H1 (cell line): ENCODE measurements around the gene IL3. TPM values are rescaled to one million over a fixed set of nuclear protein-coding genes. Genes with fewer than 3 reads are reported as not detected.

ENCODE experiments used
- HDAC2 ChIP-seq, 2 experiments: fragments of 300-600 bp in 1 of 2; sonication (generic) in 1 of 2; IDR thresholded peaks; 2 replicates each; pipeline ENCODE4 v1.6.1; 2011 to 2012; ENCODE audit warnings: low read depth in 2 of 2, low read length in 2 of 2, mild to moderate bottlenecking in 2 of 2, moderate library complexity in 2 of 2, borderline replicate concordance in 1 of 2, inconsistent platforms in 1 of 2
- NRF1 ChIP-seq: IDR thresholded peaks from 2 replicates; pipeline ENCODE4 v1.6.1; 2011; ENCODE audit warnings: mild to moderate bottlenecking, low read depth, low read length, improper control_type of control experiment
- RNF2 ChIP-seq: fragments of 200-900, 300-1000 bp; sonication (generic); IDR thresholded peaks from 2 replicates; pipeline ENCODE4 v1.7.1; 2016; ENCODE audit warnings: borderline replicate concordance, low read depth, mild to moderate bottlenecking, antibody characterized with exemption, low read length; ENCODE audit not compliant: poor library complexity, severe bottlenecking; ENCODE audit errors: missing control alignments
- SRF ChIP-seq: IDR thresholded peaks from 2 replicates; pipeline ENCODE4 v1.6.1; 2011; ENCODE audit warnings: mild to moderate bottlenecking, low read depth, low read length, moderate library complexity
- ZNF274 ChIP-seq: IDR thresholded peaks from 2 replicates; pipeline ENCODE4 v1.7.0; 2012; ENCODE audit warnings: low read length, borderline replicate concordance; ENCODE audit errors: extremely low read depth
- polyA plus RNA-seq, 7 experiments: library from polyadenylated mRNA; depleted of rRNA in 3 of 7; stranded (reverse) in 5 of 7; unstranded in 2 of 7; fragments of >200 nt in 5 of 7; fragments of 200-250 nt in 2 of 7; gene quantifications; 1 replicate in 5 of 7; 2 replicates in 1 of 7; 4 replicates in 1 of 7; pipeline versions ENCODE4 v1.2.1 to v1.2.3, GENCODE V29; 2011 to 2013; ENCODE audit warnings: missing spikeins in 2 of 7, mixed read lengths in 2 of 7
- total RNA-seq: library from RNA; stranded (reverse); fragmentation: NEBNext Ultra II Directional; extraction: Animal tissue kit (Norgen Biotek cat#: 25700); gene quantifications from 2 replicates; pipeline ENCODE4 v1.2.1, GENCODE V29; 2021
- TF ChIP-seq, protein P1 (sequence below): IDR thresholded peaks from 2 replicates; pipeline ENCODE4 v1.6.1; 2012; ENCODE audit warnings: low read length, inconsistent platforms
- TF ChIP-seq, protein P2 (sequence below), 3 experiments: IDR thresholded peaks; 1 replicate in 2 of 3; 2 replicates in 1 of 3; pipeline versions ENCODE4 v1.5.1 to v1.6.1; 2011; ENCODE audit warnings: low read length in 3 of 3, mild to moderate bottlenecking in 3 of 3, inconsistent platforms in 2 of 3, low read depth in 1 of 3, moderate library complexity in 1 of 3; ENCODE audit not compliant: insufficient read depth in 1 of 3; ENCODE audit errors: control extremely low read depth in 1 of 3

IL3 gene
- total and polyA plus RNA-seq, 2 of the 8 experiments (the other 6 are each of a cell fraction or from before 2014, with no cell fraction given): not detected

DNA sequence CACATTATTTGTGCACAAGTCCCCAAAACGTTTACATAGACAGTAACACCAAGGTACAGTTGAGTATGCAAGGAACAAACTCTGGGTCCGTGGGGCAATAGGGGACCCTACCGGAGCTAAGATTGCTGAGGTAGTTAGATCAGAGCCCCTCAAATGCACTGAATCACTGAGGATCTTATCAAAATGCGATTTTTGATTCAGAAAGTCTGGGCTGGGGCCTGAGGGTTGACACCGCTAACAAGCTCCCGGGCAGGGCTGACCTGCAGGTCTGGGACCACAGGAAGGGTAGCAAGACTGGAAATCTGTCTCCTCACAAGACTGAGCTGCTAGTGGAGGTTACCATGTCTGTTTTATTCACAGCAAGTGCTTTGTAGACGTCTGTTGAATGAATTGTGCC, 1.8 kb upstream of the IL3 start (continued):
- TF ChIP-seq SRF (no peak), ZNF274 (no peak), NRF1 (no peak), HDAC2 (IDR thresholded peaks at IDR 0.05; ENCODE audit: borderline replicate concordance in 1 of 2, low read depth in 2 of 2, low read length in 2 of 2) (no peak), RNF2 (no peak)
- TF ChIP-seq, protein P1, sequence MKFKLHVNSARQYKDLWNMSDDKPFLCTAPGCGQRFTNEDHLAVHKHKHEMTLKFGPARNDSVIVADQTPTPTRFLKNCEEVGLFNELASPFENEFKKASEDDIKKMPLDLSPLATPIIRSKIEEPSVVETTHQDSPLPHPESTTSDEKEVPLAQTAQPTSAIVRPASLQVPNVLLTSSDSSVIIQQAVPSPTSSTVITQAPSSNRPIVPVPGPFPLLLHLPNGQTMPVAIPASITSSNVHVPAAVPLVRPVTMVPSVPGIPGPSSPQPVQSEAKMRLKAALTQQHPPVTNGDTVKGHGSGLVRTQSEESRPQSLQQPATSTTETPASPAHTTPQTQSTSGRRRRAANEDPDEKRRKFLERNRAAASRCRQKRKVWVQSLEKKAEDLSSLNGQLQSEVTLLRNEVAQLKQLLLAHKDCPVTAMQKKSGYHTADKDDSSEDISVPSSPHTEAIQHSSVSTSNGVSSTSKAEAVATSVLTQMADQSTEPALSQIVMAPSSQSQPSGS: no peak
- TF ChIP-seq, protein P2, sequence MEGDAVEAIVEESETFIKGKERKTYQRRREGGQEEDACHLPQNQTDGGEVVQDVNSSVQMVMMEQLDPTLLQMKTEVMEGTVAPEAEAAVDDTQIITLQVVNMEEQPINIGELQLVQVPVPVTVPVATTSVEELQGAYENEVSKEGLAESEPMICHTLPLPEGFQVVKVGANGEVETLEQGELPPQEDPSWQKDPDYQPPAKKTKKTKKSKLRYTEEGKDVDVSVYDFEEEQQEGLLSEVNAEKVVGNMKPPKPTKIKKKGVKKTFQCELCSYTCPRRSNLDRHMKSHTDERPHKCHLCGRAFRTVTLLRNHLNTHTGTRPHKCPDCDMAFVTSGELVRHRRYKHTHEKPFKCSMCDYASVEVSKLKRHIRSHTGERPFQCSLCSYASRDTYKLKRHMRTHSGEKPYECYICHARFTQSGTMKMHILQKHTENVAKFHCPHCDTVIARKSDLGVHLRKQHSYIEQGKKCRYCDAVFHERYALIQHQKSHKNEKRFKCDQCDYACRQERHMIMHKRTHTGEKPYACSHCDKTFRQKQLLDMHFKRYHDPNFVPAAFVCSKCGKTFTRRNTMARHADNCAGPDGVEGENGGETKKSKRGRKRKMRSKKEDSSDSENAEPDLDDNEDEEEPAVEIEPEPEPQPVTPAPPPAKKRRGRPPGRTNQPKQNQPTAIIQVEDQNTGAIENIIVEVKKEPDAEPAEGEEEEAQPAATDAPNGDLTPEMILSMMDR (IDR thresholded peaks at IDR 0.05; ENCODE audit: control extremely low read depth in 1 of 3, insufficient read depth in 1 of 3, low read depth in 1 of 3, low read length in 3 of 3): no peak
